ENCODE data around the gene ANKS6. TPM values are rescaled to one million over a fixed set of nuclear protein-coding genes. Genes with fewer than 3 reads are reported as not detected.

Gene ANKS6
- total RNA-seq, 1 experiment from 2014 or later = 46.3 TPM

DNA sequence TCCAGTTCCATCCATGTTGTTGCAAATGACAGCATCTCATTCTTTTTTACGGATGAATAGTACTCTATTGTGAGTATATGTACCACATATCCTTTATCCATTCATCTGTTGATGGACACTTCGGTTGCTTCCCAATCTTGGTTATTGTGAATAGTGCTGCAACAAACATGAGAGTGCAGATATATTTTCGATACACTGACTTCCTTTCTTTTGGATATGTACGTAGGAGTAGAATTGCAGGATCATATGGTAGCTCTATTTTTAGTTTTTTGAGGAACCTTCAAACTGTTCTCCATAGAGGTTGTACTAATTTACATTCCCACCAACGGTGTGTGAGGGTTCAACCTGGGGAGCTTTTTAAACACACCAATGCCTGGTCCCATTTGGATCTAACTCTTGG, 33.4 kb upstream of the ANKS6 start:
- H3K4me1 Mint-ChIP-seq = peaks cover 2 to 4% of the 10 kb centered on the region in 2 experiments; a peak in 3 of 4 replicates
- Histone ChIP-seq H3K23ac (ENCODE audit: insufficient read length, low read depth, low read length) (no peak overlapping the region), H4K5ac (ENCODE audit: insufficient read length, low read depth, low read length) (no peak overlapping the region), H3K79me1 (ENCODE audit: insufficient read depth, low read depth, low read length, poor library complexity, severe bottlenecking) (no peaks in the 10 kb centered on the region), H2BK20ac (ENCODE audit: low read depth, low read length, poor library complexity, severe bottlenecking) (no peak overlapping the region), H3K18ac (ENCODE audit: insufficient read length, low read depth, low read length) (no peak overlapping the region), H2AK5ac (ENCODE audit: insufficient read length, low read length) (no peak overlapping the region), H2BK15ac (ENCODE audit: low read depth, low read length) (no peak overlapping the region), H3K9ac (ENCODE audit: extremely low read depth, insufficient read length, low read length) (no peak overlapping the region), H3K27me3 (ENCODE audit: insufficient read depth, low read length) (no peaks in the 10 kb centered on the region), H2BK5ac (ENCODE audit: insufficient read length, low read length) (no peak overlapping the region), H3K56ac (ENCODE audit: insufficient read length, low read depth, low read length) (no peak overlapping the region), H3T11ph (ENCODE audit: low read length) (no peak overlapping the region), H3K9me3 (ENCODE audit: control insufficient read depth, low read depth, low read length) (no peaks in the 10 kb centered on the region), H2BK12ac (ENCODE audit: insufficient read length, low read depth, low read length) (no peak overlapping the region), H3K4me2 (ENCODE audit: insufficient read depth, insufficient read length, low read length) (no peak overlapping the region), H4K20me1 (ENCODE audit: control insufficient read depth, insufficient read depth, insufficient read length) (no peaks in the 10 kb centered on the region), H3K23me2 (ENCODE audit: insufficient read length, low read depth, low read length, poor library complexity, severe bottlenecking) (no peaks in the 10 kb centered on the region), H3K4me1 (ENCODE audit: insufficient read depth, low read length) (no peaks in the 10 kb centered on the region), H4K8ac (replicated peaks; ENCODE audit: insufficient read length, low read depth, low read length) (no peak overlapping the region), H2BK120ac (ENCODE audit: low read depth, low read length, poor library complexity, severe bottlenecking) (no peak overlapping the region), H4K91ac (ENCODE audit: insufficient read length, low read depth, low read length) (no peak overlapping the region), H2AFZ (ENCODE audit: low read length) (no peak overlapping the region), H3K79me2 (ENCODE audit: insufficient read depth, low read length) (no peaks in the 10 kb centered on the region), H3K4ac (ENCODE audit: low read depth, low read length) (no peak overlapping the region), H3K27ac (ENCODE audit: insufficient read length, low read depth, low read length) (no peak overlapping the region), H3K14ac (ENCODE audit: insufficient read depth, low read length) (no peak overlapping the region)
- no peak overlapping the region for H3K4me3 Mint-ChIP-seq
- peaks cover 2% of the 10 kb centered on the region; the same call in 1 of the 2 replicates for H3K27me3 Mint-ChIP-seq (ENCODE audit: low read depth)
- TF ChIP-seq, protein P1, sequence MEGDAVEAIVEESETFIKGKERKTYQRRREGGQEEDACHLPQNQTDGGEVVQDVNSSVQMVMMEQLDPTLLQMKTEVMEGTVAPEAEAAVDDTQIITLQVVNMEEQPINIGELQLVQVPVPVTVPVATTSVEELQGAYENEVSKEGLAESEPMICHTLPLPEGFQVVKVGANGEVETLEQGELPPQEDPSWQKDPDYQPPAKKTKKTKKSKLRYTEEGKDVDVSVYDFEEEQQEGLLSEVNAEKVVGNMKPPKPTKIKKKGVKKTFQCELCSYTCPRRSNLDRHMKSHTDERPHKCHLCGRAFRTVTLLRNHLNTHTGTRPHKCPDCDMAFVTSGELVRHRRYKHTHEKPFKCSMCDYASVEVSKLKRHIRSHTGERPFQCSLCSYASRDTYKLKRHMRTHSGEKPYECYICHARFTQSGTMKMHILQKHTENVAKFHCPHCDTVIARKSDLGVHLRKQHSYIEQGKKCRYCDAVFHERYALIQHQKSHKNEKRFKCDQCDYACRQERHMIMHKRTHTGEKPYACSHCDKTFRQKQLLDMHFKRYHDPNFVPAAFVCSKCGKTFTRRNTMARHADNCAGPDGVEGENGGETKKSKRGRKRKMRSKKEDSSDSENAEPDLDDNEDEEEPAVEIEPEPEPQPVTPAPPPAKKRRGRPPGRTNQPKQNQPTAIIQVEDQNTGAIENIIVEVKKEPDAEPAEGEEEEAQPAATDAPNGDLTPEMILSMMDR (conservative IDR thresholded peaks at IDR 0.05) = no peak
- no peaks in the 10 kb centered on the region for H3K9me3 Mint-ChIP-seq
- no CpG with 5 or more reads among the region's 5 CpGs for WGBS (ENCODE audit: extremely low coverage, insufficient read length, low lambda C conversion rate)
- H3K27ac Mint-ChIP-seq = no peak overlapping the region
- DNase-seq = no peak
- peaks cover 0 to 44% (median 19%) of the 10 kb centered on the region in 3 experiments; a peak in 5 of 7 replicates for H3K36me3 Mint-ChIP-seq (ENCODE audit: insufficient read depth in 1 of 3, low read depth in 3 of 3)
